ENCODE data around the gene BOC. TPM values are rescaled to one million over a fixed set of nuclear protein-coding genes. Genes with fewer than 3 reads are reported as not detected.

BOC gene
- total and polyA plus RNA-seq, 2 of the 8 experiments (the other 6 are each of a cell fraction or from before 2014, with no cell fraction given): 6.9 to 9.3 TPM

GRCh38 chr3:113231827-113232253 is 20.5 kb downstream of the BOC start:
- Histone ChIP-seq H4K8ac (ENCODE audit: extremely low read depth, insufficient read depth, low read length) (no peak overlapping the region), H3K23me2 (ENCODE audit: low read depth, low read length) (no peaks in the 10 kb centered on the region), H3K36me3 (ENCODE audit: control insufficient read depth in 2 of 4, insufficient read depth in 4 of 4, low read length in 3 of 4) (no peaks in the 10 kb centered on the region), H4K5ac (ENCODE audit: insufficient read length, low read depth, low read length) (no peak overlapping the region), H2BK120ac (replicated peaks; ENCODE audit: low read depth, low read length) (no peak overlapping the region), H4K20me1 (replicated peaks in 1 of 2; ENCODE audit: control insufficient read depth in 1 of 2, insufficient read depth in 2 of 2, low read length in 2 of 2) (no peaks in the 10 kb centered on the region), H3K9ac (replicated peaks in 1 of 4; ENCODE audit: extremely low read depth in 1 of 4, low read depth in 3 of 4, low read length in 3 of 4) (no peak overlapping the region), H2BK20ac (ENCODE audit: low read length) (no peak overlapping the region), H3K14ac (ENCODE audit: insufficient read length) (no peak overlapping the region), H3K79me2 (ENCODE audit: control insufficient read depth in 1 of 2, insufficient read depth in 2 of 2, low read length in 2 of 2) (no peaks in the 10 kb centered on the region), H3K27ac (ENCODE audit: low read depth, low read length) (no peak overlapping the region), H3K56ac (replicated peaks; ENCODE audit: insufficient read length, low read depth, low read length) (no peak overlapping the region), H3K4ac (replicated peaks; ENCODE audit: insufficient read length, low read depth, low read length) (no peak overlapping the region), H3K9me3 (ENCODE audit: insufficient read depth in 2 of 2, low read depth in 1 of 2, low read length in 1 of 2) (no peaks in the 10 kb centered on the region), H3K4me2 (ENCODE audit: insufficient read depth in 1 of 2, low read depth in 2 of 2, low read length in 2 of 2) (0 out of 4 replicates have a peak overlapping the region, but pooled peaks of 1 of the 2 experiments have one; percentile 14), H3K4me3 (ENCODE audit: extremely low read depth in 1 of 4, insufficient read depth in 2 of 4, low read depth in 3 of 4, low read length in 4 of 4) (no peak overlapping the region), H2AK5ac (ENCODE audit: low read depth, low read length) (no peak overlapping the region), H3K4me1 (replicated peaks in 1 of 4; ENCODE audit: control insufficient read depth in 3 of 4, insufficient read depth in 4 of 4, low read length in 3 of 4) (peaks cover 3 to 14% (median 10%) of the 10 kb centered on the region in 4 experiments; a peak in 6 of 7 replicates), H2BK15ac (ENCODE audit: low read length) (no peak overlapping the region), H2BK5ac (ENCODE audit: low read depth, low read length) (no peak overlapping the region), H2AFZ (ENCODE audit: low read length) (no peak overlapping the region), H3K27me3 (replicated peaks in 1 of 4; ENCODE audit: control insufficient read depth in 3 of 4, extremely low read depth in 1 of 4, insufficient read depth in 3 of 4, low read length in 3 of 4) (no peaks in the 10 kb centered on the region), H3K79me1 (ENCODE audit: low read depth, low read length) (no peaks in the 10 kb centered on the region), H4K91ac (replicated peaks; ENCODE audit: insufficient read length, low read length) (no peak overlapping the region), H3K18ac (ENCODE audit: extremely low read depth, low read length) (no peak overlapping the region), H2BK12ac (ENCODE audit: low read depth, low read length) (no peak overlapping the region), H3K23ac (ENCODE audit: insufficient read length) (no peak overlapping the region)
- ChIA-PET POLR2A (ENCODE audit: partially characterized antibody) (no interaction called here), CTCF (ENCODE audit: partially characterized antibody) (interaction anchor here (1.0 to 2.0 kb wide), 3 partner anchors 48 to 145 kb away, joined by 3 to 5 read pairs (median 3); no protein-coding TSS in a partner anchor)
- DNase-seq (ENCODE audit: low read depth in 1 of 2, low spot score in 2 of 2): no peak
- TF ChIP-seq ATF2 (IDR thresholded peaks at IDR 0.05; ENCODE audit: low read length) (no peak), SP1 (IDR thresholded peaks at IDR 0.05; ENCODE audit: low read depth, low read length) (peak; percentile 65; the same call in 1 of the 2 replicates), SIRT6 (IDR thresholded peaks at IDR 0.05; ENCODE audit: low read length) (no peak), POLR2A (IDR thresholded peaks at IDR 0.05; ENCODE audit: control extremely low read depth in 1 of 2, low read depth in 2 of 2, low read length in 2 of 2) (no peak), CHD1 (IDR thresholded peaks at IDR 0.05; ENCODE audit: low read depth, low read length) (no peak), TCF12 (IDR thresholded peaks at IDR 0.05; ENCODE audit: low read depth, low read length) (no peak), EGR1 (IDR thresholded peaks at IDR 0.05; ENCODE audit: borderline replicate concordance, low read depth, low read length) (no peak), JUND (IDR thresholded peaks at IDR 0.05; ENCODE audit: low read length) (peak; percentile 58; the same call in 1 of the 2 replicates)
- no peak for FAIRE-seq
- WGBS, 2 experiments (ENCODE audit: extremely low coverage in 1 of 2, insufficient coverage in 1 of 2, insufficient read length in 1 of 2, insufficient replicate concordance in 2 of 2, low coverage in 1 of 2, low lambda C conversion rate in 2 of 2, missing lambda C conversion rate in 1 of 2): 83% methylated on average over 1 of the region's 1 CpG; no CpG with 5 or more reads in 1 of the 2 experiments
